Measurements from ENCODE around the gene MKX.

Gene MKX

DNA sequence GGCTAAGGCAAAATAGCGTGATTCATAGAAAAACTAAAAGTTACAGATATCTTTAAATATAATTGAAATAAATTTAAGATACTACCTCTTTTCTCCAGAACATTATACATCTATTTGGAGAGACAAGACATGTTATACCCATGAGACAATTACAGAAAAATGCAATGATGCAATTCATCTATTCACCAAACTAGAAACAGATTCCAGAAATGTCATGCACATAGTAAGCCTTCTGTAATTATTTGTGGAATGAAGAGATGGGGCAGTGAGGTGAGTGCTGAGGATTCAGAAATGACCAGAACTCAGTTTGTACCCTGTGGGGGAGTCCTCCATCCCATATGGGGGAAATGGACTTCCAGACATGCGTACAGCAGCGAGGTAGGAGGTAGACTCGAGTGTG, 99.4 kb downstream of the MKX start:
- DNase-seq, result no peak

DNA sequence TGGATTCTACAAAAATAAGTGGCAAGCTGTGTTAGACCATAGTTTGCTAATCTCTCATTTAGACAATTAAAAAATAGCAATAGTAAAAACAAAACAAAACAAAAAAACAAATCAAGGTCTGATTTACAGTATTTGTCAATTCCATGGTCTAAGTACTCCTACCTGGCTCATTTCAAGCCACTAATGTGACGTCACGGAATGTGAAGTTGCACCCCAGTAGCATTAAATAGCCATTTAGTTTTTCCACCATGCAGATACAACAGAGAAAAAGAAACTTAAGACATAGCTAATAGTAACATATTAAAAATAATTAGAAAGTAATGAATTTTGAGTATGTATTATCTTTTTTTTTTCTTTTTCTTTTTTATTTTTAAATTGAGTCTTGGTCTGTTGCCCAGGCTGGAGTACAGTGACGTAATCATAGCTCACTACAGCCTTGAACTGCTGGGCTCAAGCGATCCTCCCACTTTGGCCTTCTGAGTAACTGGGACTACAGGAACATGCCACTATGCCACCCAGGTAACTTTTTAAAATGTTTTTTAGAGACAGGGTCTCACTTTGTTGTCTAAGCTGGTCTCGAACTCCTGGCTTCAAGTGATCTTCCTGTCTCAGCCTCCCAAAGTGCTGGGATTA, 101.2 kb downstream of the MKX start:
- no peak for DNase-seq

GRCh38 chr10:27643301-27643700, 102.3 kb downstream of the MKX start:
- no peak for DNase-seq

DNA sequence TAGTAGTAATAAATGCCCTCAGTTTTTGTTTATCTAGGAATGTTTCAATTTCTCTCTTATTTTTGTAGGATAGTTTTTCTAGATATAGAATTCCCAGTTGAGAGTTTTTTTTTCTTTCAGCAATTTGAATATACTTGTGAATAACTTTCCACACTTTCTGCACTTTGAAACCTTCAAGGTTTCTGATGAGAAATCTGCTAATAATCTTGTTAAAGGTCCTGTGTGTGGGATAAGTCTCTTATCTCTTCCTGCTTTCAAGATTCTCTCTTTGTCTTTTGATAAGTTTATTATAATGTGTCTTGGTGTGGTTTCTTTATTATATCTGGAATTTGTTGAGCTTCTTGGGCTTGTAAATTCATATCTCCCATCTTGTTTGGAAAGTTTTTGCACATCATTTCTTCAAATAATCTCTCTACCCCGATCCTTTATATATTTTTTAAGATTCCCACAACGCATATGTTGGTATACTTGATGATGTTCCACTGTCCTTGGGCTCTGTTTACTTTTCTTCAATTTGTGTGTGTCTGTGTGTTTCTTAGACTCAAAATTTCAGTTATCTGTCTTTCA, 103.5 kb downstream of the MKX start:
- no peak for DNase-seq

GRCh38 chr10:27638071-27638750, 107.4 kb downstream of the MKX start:
- no peak for DNase-seq

- DNase-seq, result no peak
These were observed 108.0 kb downstream of the MKX start for GRCh38 chr10:27637601-27638000.

- no peak for DNase-seq
These were observed 108.8 kb downstream of the MKX start for GRCh38 chr10:27636816-27637215.

GRCh38 chr10:27635699-27636270, 109.8 kb downstream of the MKX start:
- DNase-seq, result no peak

GRCh38 chr10:27635290-27635689, 110.3 kb downstream of the MKX start:
- no peak for DNase-seq

DNA sequence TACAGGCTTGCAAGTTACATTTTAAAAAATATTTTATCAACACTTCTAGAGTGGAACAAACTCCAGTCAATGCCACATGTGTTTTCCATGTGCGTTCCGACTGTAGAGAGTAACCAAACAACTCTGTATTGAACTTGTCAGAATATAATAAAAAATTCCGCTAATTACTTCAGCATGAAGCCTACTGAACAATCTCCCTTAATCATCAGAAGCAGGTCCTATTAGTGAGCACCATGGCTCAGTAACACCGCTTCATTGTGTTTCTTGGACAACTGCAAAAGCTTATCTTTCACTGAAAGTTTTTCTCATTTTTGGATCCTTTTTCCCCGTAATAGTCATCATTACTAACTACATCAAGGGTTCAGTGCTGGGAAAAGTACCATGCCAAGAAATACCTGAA, 117.0 kb downstream of the MKX start:
- no peak for DNase-seq

DNA sequence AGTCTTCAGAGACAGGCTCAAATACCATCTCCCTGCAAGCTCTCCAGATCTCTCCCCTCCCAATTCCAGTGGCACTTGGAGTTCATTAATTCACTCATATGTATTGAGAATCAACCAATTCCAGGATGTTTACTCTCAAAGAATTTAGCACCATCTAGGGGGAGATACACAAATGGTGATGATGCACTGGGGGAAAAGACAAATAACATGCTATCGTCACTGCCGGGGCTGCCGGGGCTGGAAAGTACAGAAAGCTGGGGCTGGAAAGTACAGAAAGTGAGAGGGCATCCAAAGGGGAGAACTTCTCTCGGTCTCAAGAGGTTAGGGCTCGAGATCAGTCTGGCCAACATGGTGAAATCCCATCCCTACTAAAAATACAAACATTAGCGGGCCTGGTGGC, 118.7 kb downstream of the MKX start:
- DNase-seq, result no peak

- no peak for DNase-seq
These were observed 120.0 kb downstream of the MKX start for GRCh38 chr10:27625452-27626211.

DNA sequence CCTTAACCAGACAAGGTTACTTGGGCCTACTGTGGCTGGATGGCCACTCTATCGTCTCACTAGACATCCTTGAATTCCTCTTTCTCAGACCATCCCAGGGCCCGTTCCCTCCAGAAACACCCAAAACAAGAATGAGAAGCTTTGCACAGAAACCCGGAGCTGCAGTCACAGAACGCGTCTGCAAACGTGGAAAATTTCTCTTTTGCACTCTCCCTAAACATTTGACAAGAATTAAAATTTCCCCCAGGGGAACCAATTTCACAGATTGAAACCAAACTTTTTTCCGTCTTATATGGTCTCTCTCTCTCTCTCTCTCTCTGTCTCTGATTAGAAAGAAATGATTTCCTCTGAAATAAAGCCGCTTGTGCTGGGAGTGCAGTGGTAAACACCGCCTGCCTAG, 120.7 kb downstream of the MKX start:
- DNase-seq, result no peak
